Esophagus squamous epithelium (tissue), 4 donors: ENCODE results near the gene OLFML1.

ENCODE experiments used
- POLR2A ChIP-seq, 4 donors: fragments of 450-650 bp; IDR thresholded peaks; one replicate each; pipeline ENCODE4 v1.6.1; 2017; ENCODE audit warnings: antibody characterized with exemption in 4 of 4, mild to moderate bottlenecking in 4 of 4, moderate library complexity in 3 of 4
- TF ChIP-seq, protein P1 (sequence below), 6 experiments: fragments of 450-650 bp in 4 of 6; fragments of 200-600 bp in 2 of 6; sonication (generic) in 2 of 6; IDR thresholded peaks; one replicate each; pipeline ENCODE4 v1.5.1; 2016 to 2019; ENCODE audit warnings: antibody characterized with exemption in 6 of 6, mild to moderate bottlenecking in 4 of 6, moderate library complexity in 4 of 6

DNA sequence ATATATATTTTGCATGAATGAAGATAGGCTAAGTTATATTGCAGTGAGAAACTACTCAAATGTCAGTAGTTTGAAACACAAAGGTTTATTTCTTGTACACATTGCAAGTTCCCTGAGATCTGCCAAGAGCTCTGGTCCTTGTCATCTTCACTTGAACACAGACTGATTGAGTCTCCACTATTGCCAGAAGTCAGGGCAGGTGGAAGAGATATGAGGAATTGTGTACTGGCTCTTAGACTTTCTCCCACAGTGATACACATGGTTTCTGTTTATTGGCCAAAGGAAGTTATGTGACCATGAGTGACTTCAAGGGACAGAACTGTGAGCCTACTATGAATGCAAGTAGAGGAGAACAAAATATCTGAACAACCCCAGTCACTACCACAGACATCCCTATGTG is 72.7 kb downstream of the OLFML1 start:
- TF ChIP-seq POLR2A (IDR thresholded peaks at IDR 0.05): no peak
- TF ChIP-seq, protein P1, sequence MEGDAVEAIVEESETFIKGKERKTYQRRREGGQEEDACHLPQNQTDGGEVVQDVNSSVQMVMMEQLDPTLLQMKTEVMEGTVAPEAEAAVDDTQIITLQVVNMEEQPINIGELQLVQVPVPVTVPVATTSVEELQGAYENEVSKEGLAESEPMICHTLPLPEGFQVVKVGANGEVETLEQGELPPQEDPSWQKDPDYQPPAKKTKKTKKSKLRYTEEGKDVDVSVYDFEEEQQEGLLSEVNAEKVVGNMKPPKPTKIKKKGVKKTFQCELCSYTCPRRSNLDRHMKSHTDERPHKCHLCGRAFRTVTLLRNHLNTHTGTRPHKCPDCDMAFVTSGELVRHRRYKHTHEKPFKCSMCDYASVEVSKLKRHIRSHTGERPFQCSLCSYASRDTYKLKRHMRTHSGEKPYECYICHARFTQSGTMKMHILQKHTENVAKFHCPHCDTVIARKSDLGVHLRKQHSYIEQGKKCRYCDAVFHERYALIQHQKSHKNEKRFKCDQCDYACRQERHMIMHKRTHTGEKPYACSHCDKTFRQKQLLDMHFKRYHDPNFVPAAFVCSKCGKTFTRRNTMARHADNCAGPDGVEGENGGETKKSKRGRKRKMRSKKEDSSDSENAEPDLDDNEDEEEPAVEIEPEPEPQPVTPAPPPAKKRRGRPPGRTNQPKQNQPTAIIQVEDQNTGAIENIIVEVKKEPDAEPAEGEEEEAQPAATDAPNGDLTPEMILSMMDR (IDR thresholded peaks at IDR 0.05): no peak
